Eye (tissue), 1 donor: ENCODE measurements around the gene CPT1C.

Source experiments
- DNase-seq: peaks from one replicate; pipeline ENCODE4 v3.0.0-alpha.2; 2015

The CPT1C gene

GRCh38 chr19:49690656-49691242, at the start of gene CPT1C:
Gene CPT1C, plus strand, starts transcription at chr19:49691116. Its CDS starts 1,137 bp downstream, at chr19:49692253.
- DNase-seq, result peak; percentile 95

- peak; percentile 99 for DNase-seq
These were observed 49.0 kb upstream of the CPT1C start, which contains the start of gene SCAF1 for GRCh38 chr19:49641688-49642491. Gene SCAF1, plus strand, starts transcription at chr19:49642209. Its CDS starts 2,818 bp downstream, at chr19:49645027.

GRCh38 chr19:49642492-49643035, 48.4 kb upstream of the CPT1C start:
- no peak for DNase-seq

- no peak for DNase-seq
These were observed 47.5 kb upstream of the CPT1C start for GRCh38 chr19:49643466-49643865.

- DNase-seq, result no peak
These were observed 45.3 kb upstream of the CPT1C start for GRCh38 chr19:49645592-49645991.

- no peak for DNase-seq
These were observed 44.9 kb upstream of the CPT1C start for GRCh38 chr19:49645995-49646394.

- no peak for DNase-seq
These were observed 44.3 kb upstream of the CPT1C start for GRCh38 chr19:49646586-49646985.

GRCh38 chr19:49651029-49651819, 39.7 kb upstream of the CPT1C start:
- no peak for DNase-seq

- DNase-seq, result no peak
These were observed 38.9 kb upstream of the CPT1C start for GRCh38 chr19:49651820-49652550.

GRCh38 chr19:49652551-49653465, 38.1 kb upstream of the CPT1C start:
- DNase-seq, result no peak

GRCh38 chr19:49653466-49653806, 37.5 kb upstream of the CPT1C start:
- DNase-seq, result no peak

GRCh38 chr19:49654581-49654980, 36.3 kb upstream of the CPT1C start:
- no peak for DNase-seq

- DNase-seq, result no peak
These were observed 35.1 kb upstream of the CPT1C start for GRCh38 chr19:49655570-49656455.

- DNase-seq, result no peak
These were observed 34.3 kb upstream of the CPT1C start for GRCh38 chr19:49656456-49657109.

GRCh38 chr19:49657493-49658138, 33.3 kb upstream of the CPT1C start:
- DNase-seq, result no peak

- DNase-seq, result no peak
These were observed 32.8 kb upstream of the CPT1C start for GRCh38 chr19:49658139-49658517.

- no peak for DNase-seq
These were observed 32.1 kb upstream of the CPT1C start for GRCh38 chr19:49658566-49659442.

GRCh38 chr19:49660338-49660961, 30.5 kb upstream of the CPT1C start:
- no peak for DNase-seq
